Measurements from ENCODE around the gene CAMSAP1.

The CAMSAP1 gene

DNA sequence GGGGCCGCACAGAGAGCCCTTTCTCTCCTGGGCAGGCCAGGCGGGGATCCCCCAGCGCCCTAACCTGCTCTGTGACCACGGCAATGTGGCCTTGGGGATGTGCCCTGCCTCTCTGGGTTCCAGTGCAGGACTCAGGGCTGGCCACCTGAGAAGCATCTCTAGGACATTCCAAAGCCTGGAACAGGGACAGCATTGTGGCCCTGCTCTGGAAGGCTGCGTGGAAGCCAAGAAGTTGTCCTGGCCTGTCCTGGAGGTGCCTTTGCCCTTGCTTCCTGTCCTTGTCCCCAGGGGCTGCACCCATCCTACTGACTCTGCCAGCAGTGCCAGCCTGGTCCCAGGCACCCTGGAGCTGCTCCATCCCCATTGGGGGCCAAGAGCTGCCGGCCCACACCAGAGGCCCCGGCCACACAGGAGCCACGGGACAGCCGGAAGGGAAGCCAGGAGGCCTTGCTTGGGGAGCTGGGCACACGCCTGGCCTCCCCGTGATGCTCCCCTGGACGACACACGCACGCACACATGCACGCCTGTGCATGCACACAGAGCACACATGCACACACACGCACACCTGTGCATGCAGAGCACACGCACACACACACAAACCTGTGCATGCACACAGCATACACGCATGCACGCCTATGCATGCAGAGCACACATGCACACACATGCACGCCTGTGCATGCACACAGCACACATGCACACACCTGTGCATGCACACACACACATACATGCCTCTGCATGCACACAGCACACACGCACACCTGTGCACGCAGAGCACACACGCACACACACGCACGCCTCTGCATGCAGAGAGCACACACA lies 20.1 kb upstream of the CAMSAP1 start:
- Mint-ChIP-seq H3K9me3 (no peaks in the 10 kb centered on the region), H3K27ac (no peak overlapping the region), H3K4me1 (no peaks in the 10 kb centered on the region), H3K27me3 (ENCODE audit: low read depth) (no peaks in the 10 kb centered on the region), H3K36me3 (ENCODE audit: low read depth) (peaks cover 15% of the 10 kb centered on the region), H3K4me3 (no peak overlapping the region)
- TF ChIP-seq, protein P1, sequence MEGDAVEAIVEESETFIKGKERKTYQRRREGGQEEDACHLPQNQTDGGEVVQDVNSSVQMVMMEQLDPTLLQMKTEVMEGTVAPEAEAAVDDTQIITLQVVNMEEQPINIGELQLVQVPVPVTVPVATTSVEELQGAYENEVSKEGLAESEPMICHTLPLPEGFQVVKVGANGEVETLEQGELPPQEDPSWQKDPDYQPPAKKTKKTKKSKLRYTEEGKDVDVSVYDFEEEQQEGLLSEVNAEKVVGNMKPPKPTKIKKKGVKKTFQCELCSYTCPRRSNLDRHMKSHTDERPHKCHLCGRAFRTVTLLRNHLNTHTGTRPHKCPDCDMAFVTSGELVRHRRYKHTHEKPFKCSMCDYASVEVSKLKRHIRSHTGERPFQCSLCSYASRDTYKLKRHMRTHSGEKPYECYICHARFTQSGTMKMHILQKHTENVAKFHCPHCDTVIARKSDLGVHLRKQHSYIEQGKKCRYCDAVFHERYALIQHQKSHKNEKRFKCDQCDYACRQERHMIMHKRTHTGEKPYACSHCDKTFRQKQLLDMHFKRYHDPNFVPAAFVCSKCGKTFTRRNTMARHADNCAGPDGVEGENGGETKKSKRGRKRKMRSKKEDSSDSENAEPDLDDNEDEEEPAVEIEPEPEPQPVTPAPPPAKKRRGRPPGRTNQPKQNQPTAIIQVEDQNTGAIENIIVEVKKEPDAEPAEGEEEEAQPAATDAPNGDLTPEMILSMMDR (IDR thresholded peaks at IDR 0.05; ENCODE audit: unreplicated experiment in 3 of 3), result no peak

DNA sequence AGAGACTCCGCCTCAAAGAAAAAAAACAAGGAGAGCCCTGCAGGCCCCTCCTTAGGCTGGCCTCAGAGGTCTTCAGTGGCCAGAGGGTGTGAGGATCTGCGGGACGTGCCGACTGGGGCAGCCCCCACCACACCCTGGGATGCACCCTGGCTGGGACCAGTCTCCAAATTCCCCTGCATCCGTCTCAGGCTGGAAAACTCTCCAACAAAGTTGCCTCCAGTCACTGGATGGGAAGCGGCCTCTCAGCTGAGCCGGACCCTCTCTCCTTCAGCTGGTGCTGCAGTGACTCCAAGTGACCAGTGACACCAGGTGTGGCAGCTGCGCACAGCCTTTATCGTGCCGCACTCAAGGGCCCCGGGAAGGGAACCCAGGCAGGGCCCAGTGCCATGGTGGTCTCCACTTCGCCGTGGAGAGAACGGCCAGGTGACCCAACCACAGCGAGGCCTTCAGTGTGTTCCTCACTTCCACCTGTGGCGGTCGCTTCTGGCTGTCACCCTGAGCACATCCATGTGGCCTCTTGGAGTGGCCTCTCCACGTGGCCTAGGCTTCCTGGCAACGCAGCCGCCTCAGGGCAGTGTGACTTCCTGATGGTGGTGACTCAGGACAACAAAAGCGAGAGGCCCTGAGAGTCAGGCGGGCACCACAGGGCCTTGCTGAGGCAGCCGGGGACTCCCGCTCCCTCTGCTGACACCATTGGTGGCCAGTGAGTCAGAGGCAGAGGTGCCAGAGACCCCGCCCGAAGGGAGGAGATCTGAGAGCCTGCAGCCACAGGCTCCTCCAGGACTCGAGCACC lies 19.3 kb upstream of the CAMSAP1 start:
- H3K9me3 Mint-ChIP-seq, result no peaks in the 10 kb centered on the region

DNA sequence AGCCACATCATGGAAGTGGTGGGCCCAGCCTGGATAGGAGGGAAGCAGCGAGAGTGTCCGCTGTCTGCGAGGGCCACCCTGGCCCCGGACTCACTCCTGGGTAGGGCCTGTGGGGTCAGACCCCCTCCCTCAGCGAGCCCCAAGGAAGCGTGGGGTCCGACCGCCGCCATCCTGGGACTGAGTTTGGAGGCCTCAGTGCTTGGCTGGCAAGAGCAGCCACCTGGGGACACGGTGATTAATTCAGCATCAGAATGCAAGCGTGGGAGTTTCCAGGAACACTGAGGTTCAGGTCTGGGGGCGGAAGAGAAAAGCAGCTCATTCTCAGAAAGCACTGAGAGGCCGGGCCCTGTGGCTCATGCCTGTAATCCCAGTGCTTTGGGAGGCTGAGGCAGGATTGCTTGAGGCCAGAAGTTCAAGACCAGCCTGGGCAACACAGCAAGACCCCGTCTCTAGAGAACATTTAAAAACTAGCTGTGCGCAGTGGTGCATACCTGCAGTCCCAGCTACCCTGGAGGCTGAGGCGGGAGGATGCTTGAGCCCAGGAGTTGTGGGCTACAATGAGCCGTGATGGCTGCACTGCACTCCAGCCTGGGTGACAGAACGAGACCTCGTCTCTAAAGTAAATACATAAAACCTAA lies 18.3 kb upstream of the CAMSAP1 start:
- Mint-ChIP-seq H3K27ac (no peak overlapping the region), H3K4me1 (no peaks in the 10 kb centered on the region), H3K9me3 (no peaks in the 10 kb centered on the region), H3K27me3 (ENCODE audit: low read depth) (no peaks in the 10 kb centered on the region), H3K36me3 (ENCODE audit: low read depth) (peaks cover 6% of the 10 kb centered on the region), H3K4me3 (no peak overlapping the region)
- TF ChIP-seq, protein P1 (IDR thresholded peaks at IDR 0.05; ENCODE audit: unreplicated experiment in 3 of 3), result no peak

More for the DNA sequence above, 19.3 kb upstream of the CAMSAP1 start:
- H3K4me1 Mint-ChIP-seq, result no peaks in the 10 kb centered on the region
- peaks cover 12% of the 10 kb centered on the region for H3K36me3 Mint-ChIP-seq (ENCODE audit: low read depth)
- no peak overlapping the region for H3K27ac Mint-ChIP-seq
- no peak overlapping the region for H3K4me3 Mint-ChIP-seq
- no peaks in the 10 kb centered on the region for H3K27me3 Mint-ChIP-seq (ENCODE audit: low read depth)
- TF ChIP-seq, protein P1 (IDR thresholded peaks at IDR 0.05; ENCODE audit: unreplicated experiment in 3 of 3), result no peak

DNA sequence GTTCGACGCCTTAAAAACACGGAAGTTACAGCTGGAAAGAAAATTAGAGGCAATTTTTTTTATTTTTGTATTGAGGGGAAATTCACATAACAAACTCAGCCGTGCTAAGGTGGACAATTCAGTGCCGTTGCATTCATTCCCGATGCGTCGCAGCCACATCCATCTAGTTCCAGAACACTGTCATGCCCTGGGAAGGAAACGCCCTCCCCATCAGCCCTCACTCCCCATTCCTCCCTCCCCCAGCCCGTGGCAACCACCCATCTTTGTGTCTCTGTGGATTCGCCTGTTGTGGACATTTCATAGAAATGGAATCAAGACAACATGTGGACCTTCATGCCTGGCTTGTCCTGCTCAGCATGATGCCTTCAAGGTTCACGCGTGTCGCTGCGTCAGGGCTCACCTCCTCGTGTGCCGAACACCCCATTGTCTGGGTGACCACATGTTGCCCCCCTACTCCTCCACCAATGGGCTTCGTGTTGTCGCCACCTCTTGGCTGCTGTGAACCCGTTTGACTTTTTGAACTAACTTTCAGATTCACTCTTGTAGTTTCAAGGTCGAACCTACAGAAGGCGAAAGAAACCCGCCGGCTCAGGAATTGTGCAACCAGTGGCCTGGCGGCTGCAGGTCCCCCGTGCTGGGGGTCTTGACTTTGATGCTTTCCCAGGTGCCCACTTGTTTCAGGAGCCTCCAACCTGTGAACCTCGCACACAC lies 17.4 kb upstream of the CAMSAP1 start:
- H3K9me3 Mint-ChIP-seq, result no peaks in the 10 kb centered on the region
- TF ChIP-seq, protein P1 (IDR thresholded peaks at IDR 0.05; ENCODE audit: unreplicated experiment in 3 of 3), result no peak
- no peaks in the 10 kb centered on the region for H3K4me1 Mint-ChIP-seq
- H3K36me3 Mint-ChIP-seq (ENCODE audit: low read depth), result peaks cover 6% of the 10 kb centered on the region
- no peaks in the 10 kb centered on the region for H3K27me3 Mint-ChIP-seq (ENCODE audit: low read depth)
- H3K4me3 Mint-ChIP-seq, result no peak overlapping the region
- no peak overlapping the region for H3K27ac Mint-ChIP-seq

DNA sequence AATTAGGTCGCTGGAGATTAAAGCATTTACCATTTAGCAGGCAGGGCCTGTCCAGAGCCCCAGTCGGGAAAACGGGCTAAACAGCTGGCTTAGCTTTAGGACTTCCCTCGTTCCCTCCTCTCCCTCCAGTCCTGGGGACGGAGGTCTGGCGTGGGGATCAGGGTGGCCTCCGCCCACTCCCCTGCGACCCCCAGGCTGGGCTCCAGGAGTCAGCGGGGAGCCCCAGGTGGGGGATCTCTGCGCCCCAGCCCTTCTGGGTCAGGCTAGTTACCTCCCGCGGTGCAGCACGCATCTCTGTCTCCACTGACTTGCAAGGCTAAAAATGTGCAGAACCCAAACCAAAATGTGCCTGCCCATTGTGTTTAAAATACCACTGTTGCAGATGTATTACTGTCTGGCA lies 16.2 kb upstream of the CAMSAP1 start:
- Mint-ChIP-seq H3K27ac (no peak overlapping the region), H3K4me1 (no peaks in the 10 kb centered on the region), H3K9me3 (peaks cover 8% of the 10 kb centered on the region), H3K36me3 (ENCODE audit: low read depth) (peaks cover 13% of the 10 kb centered on the region), H3K27me3 (ENCODE audit: low read depth) (no peaks in the 10 kb centered on the region), H3K4me3 (no peak overlapping the region)
- TF ChIP-seq, protein P1 (IDR thresholded peaks at IDR 0.05; ENCODE audit: unreplicated experiment in 3 of 3), result no peak
